Activated gamma-delta T cell treated with anti-CD3 and anti-CD28 coated beads, Interleukin-2, amount 50 U/mL, for 16 hours (primary cell): ENCODE results near the gene ATXN7.

ENCODE experiments used
- DNase-seq: peaks from one replicate; pipeline ENCODE4 v3.0.0-alpha.2; 2020; ENCODE audit warnings: low read depth

Gene ATXN7

GRCh38 chr3:63936925-63937324, 73.3 kb downstream of the ATXN7 start:
- no peak for DNase-seq

- no peak for DNase-seq
Observed at GRCh38 chr3:63937661-63938651, 74.3 kb downstream of the ATXN7 start.

GRCh38 chr3:63940389-63940757, 76.7 kb downstream of the ATXN7 start:
- DNase-seq = no peak

DNA sequence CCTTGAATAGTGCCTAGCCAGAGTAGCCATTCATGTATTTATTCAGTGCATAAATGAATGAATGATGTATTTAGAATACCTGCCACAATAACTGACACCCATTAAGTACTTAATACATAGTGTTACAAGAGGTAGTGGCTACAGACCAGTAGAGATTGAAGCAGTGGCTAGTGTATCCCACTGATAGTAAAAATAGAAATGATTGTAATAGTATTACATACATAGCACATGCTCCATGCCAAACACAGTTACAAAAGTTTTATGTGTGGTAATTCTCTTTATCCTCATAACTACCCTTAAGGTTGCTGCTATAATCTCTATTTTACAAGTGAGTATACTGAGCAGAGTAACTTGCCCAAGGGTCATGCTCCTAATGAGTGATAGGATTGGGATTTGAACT, 78.9 kb downstream of the ATXN7 start:
- DNase-seq = no peak

DNA sequence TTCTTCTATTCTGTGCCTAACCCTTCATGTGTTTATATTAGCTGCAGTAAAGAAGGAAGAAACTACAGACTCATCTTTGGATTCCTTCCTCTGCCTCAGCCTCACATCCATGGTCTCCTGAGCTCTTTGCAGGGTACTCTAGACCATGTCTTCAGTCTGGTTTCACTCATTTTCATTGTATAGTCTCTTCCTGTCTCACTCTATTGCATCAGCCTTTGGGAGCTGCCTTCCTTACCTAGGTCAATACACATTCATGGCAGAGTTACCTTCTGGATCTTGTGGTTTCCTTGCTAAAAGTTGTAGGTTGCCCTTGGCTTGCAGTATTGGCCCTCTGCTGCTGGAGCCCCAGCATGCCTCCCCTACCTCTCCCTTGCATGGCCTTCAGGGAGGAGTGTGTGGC, 80.0 kb downstream of the ATXN7 start:
- DNase-seq = no peak

GRCh38 chr3:63945558-63946096, 82.0 kb downstream of the ATXN7 start:
- no peak for DNase-seq

DNA sequence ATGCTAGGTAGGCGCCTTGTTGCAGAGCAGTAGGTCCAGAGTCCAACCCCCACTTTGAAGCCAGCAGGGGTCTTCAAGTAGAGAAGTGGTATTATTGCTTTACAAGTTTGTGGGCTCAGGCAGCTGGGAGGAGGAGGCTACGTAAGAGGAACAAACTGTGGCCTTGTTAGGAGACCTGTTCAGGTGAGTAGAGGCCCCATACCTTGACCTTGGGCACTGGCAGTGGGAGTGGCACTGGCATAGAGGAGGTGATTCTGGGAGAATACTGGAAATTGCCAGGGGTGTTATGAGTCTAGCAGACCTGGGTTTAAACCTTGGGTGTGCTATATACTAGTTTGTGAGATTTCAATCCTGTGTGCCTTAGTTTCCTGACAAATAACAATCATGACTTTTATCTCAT, 83.1 kb downstream of the ATXN7 start:
- no peak for DNase-seq

- DNase-seq = no peak
Observed at GRCh38 chr3:63947594-63947993, 83.9 kb downstream of the ATXN7 start.

DNA sequence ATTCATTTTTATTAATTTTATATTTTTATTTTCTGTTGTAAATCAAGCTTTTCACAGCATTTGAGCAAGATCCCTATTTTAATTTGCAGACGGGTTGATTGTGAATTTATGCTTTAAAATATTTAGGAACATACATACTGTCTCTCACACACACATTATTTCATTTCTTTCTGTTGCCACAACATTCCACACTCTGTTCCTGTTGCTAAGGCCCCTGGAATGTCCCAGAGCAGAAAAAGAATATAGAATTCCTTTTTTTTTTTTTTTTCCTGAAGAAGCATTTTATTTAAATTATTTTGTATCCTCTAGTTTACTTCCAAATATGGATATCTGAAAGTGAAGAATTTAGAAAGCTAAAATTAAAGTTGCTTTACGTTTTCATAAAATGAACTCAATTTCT, 85.3 kb downstream of the ATXN7 start:
- DNase-seq = no peak

GRCh38 chr3:63950698-63951097, 87.0 kb downstream of the ATXN7 start:
- DNase-seq = no peak

DNA sequence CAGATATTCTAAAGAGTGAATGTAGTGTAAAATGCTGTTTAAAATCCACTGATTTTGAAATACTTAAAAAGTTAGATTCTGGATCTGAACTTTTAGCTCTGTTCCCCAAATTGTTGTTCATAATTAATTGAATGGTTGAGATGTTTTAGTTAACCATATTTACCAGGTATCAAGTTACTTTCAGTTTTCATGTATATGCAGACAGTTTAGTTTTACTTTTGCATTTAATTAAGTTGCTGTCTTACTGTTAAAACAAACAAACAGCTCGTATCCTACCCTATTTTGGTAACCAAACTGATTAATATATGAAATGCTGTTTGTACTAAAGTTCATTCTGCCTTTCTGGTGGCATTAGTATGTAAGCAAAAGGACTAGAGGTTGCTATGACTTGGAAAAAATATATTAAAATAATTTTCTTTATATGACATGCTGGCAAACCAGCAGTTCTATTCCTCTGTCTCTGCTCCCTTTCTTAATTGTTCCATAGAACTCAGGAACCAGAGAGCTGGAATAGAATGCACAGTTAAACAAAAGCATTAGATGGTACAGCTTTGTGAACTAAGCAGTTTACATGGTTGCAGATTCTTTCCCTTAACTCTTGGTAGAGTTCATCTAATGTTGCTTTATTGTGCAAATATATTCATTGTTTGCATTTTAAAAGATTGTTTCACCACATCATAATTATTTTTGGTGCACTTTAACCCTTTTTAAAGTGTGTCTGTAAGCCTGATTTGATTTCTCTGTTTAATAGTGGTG, 88.0 kb downstream of the ATXN7 start:
- no peak for DNase-seq

- DNase-seq = no peak
Observed at GRCh38 chr3:63952248-63952594, 88.6 kb downstream of the ATXN7 start.

DNA sequence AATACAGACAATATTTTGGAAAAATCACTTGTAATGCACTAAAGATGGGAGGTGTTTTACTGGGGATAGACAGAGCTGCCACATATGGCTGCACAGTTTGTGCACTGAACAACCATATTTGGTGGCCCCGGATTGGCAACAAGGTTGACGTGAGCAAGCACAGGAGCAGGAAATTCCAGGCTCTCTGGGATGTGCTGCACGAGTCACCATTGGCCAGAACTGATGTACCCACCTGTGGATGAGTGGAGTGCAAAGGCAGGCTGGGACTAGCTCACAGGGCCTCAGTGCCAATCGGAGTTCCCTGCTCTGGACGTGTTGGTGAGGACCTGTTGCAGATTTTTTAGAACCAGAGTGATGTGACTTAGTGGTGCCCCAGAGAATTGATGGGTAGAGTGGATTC, 90.5 kb downstream of the ATXN7 start:
- no peak for DNase-seq

DNA sequence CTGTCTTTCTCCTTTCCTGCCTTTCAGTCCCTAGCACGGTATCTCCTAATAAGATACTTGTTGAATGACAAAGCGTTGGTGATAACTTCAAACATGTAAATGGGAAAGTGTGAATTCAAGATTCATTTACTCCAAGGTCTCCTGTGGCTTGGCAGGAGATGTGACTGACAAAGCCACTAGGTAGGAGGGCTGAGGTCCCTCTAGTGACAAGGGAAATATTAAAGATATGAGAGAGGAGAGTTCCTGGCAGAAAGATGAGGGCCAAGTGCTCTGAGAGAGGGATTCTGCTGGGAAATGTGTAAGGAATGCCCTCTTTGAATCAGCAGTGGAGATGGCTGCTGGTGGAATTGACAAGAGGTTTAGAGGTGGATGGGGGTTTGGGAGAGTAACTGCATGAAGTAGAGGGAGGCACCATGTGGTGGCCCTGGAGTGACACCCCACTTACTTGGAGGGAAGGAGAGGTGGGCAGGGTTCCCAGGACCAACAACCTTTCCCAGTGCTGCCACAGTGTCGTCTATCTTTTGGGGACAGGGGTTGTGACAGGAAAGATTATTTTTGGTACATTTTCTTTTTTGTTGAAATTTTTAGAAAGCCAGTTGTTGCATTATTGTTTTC, 91.5 kb downstream of the ATXN7 start:
- no peak for DNase-seq

GRCh38 chr3:63955830-63956545, 92.3 kb downstream of the ATXN7 start:
- no peak for DNase-seq

DNA sequence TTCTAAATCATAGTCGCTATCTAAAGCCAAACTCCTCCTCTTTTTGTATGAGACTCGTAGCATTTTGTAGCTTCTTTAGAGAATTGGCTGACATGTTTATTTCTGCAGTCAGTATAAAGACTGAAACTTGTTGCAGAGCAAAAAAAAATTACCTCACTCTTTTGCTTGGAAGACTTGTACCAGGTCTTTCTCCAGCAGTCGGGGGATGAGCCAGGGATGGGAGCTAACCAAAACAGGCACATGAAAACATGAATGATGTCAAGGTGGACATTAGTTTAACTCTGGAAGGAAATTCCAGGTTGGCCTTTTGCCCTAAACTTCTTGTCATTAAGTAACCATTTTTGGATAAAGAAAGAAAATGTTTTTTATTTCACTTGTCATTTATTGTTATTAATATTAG, 95.5 kb downstream of the ATXN7 start:
- DNase-seq = no peak

- no peak for DNase-seq
Observed at GRCh38 chr3:63960048-63960711, 96.5 kb downstream of the ATXN7 start.

DNA sequence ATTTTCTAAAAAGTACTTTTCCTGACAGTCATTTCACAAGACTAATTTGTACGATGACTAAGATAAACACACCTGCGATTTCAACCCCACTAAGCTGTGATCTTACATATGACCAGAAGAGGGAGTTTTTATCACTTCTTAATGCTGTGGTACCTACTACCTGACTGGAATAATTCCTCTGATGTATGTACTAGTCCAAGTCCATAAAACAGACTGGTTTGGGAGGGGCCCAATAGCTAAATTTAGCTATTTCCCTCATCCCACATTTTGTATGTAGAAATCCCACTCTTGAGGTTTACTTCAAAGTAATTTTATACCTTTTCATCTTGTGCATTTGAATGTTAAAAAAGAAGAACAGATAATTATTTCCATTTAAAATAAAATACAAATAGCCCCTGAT, 98.2 kb downstream of the ATXN7 start:
- DNase-seq = no peak

DNA sequence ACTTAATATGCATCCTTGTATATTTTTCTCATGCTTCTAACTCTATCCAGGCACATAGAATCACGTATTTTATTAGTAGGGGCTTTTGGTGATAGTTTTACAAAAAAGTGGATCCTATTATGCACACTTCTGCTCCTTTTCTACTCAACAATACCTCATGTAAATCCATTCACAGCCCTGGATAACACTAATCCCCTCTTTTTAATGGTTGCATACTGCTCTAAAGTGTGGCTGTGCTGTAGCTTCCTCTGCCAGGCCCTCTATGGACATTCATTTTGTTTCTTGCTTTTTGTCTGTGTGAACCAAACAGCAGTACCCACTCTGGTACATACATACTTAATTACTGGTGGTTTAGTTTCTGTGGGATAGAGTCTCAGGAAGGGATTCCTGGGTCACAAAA, 99.8 kb downstream of the ATXN7 start:
- DNase-seq = no peak

DNA sequence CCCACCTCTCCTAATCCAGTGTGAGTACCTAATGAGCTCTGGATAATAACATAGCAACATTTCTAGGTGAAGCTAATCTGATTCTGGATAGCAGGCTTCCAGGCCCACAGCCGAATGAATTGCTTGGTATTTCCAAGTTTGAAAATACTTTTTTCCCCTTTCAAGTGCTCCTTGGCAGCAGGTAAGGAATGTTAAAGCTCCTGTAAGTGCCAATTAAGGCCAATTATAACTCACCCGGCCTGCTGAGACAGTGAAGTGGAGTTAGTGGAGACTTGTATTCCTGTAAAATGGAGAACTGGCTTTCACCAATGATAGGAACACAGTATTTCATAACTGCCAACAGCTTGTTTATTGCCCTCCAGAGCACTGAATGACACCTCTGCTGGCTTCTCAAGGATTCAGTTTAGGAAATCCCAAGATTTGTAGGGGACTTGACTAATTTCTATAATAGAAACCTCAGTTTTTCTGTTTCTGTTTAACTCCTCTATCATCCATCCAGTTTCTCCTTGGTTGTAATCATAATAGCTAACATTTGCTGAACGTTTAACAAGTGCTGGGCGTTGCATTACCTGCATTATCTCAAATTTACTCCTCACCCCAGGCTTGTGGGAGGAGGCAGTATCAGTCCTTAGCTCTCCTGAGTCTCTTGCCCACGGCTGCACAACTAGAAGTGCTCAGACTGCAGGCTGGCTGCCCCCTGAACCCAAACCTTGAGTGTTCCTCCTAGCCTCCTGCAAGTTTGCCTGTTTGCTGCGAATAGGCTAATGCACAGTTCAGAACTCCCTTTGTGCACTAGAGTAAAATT, 101.2 kb downstream of the ATXN7 start:
- no peak for DNase-seq

DNA sequence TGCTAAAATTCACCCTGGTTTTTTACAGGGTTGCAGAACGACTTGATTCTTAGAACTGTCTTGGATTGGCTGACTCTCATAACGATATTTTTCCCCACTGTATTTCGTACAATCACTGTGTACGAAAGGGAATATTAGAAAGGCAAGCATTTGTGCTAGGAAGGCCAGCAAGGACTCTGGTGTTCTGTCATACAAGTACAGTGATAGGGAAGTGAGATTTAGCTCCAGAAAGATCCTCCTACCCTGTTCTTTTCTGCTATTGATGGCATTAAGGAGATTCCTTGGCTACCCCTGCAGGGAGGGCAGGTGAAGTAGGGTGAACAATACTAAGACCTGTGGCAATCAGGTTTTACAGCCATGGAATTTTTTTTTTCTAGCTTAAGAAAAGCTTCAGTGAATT, 102.3 kb downstream of the ATXN7 start:
- no peak for DNase-seq
